MM.1S (cell line): ENCODE data around the gene LMBR1.

Experiments used
- DNase-seq: peaks from one replicate; pipeline ENCODE4 v3.0.0-alpha.2; 2015
- H2AFZ ChIP-seq: fragments of 300-600 bp; sonication (generic); 2 replicates; pipeline ENCODE4 v1.6.0; 2016; ENCODE audit warnings: antibody characterized with exemption, low read length
- H3F3A ChIP-seq: fragments of 300-600 bp; sonication (generic); 2 replicates; pipeline ENCODE4 v1.6.1; 2016; ENCODE audit warnings: mild to moderate bottlenecking, antibody characterized with exemption, low read length, moderate library complexity, mixed read lengths; ENCODE audit not compliant: insufficient read depth
- H3K27ac ChIP-seq: fragments of 300-600 bp; sonication (generic); 2 replicates; pipeline ENCODE4 v1.5.1; 2016; ENCODE audit warnings: mild to moderate bottlenecking, low read length
- H3K27me3 ChIP-seq: fragments of 300-600 bp; sonication (generic); replicated peaks from 2 replicates; pipeline ENCODE4 v1.6.0; 2016; ENCODE audit warnings: low read length; ENCODE audit not compliant: insufficient read depth
- H3K36me3 ChIP-seq: fragments of 300-600 bp; sonication (generic); replicated peaks from 2 replicates; pipeline ENCODE4 v1.6.1; 2016; ENCODE audit warnings: mild to moderate bottlenecking, low read length, mixed read lengths; ENCODE audit not compliant: insufficient read depth
- H3K4me1 ChIP-seq: fragments of 300-600 bp; sonication (generic); 2 replicates; pipeline ENCODE4 v1.6.1; 2016; ENCODE audit warnings: low read length, mixed read lengths
- H3K4me2 ChIP-seq: fragments of 300-600 bp; sonication (generic); 2 replicates; pipeline ENCODE4 v1.6.0; 2016; ENCODE audit warnings: low read depth, low read length
- H3K4me3 ChIP-seq: fragments of 300-600 bp; sonication (generic); 2 replicates; pipeline ENCODE4 v1.5.1; 2016; ENCODE audit warnings: low read length, mixed read lengths
- H3K79me2 ChIP-seq: fragments of 300-600 bp; sonication (generic); 2 replicates; pipeline ENCODE4 v1.6.1; 2016; ENCODE audit warnings: mixed run types, low read length, mixed read lengths
- H3K9ac ChIP-seq: fragments of 300-600 bp; sonication (generic); 2 replicates; pipeline ENCODE4 v1.6.1; 2016; ENCODE audit warnings: low read length, mixed read lengths
- H3K9me2 ChIP-seq: fragments of 300-600 bp; sonication (generic); replicated peaks from 2 replicates; pipeline ENCODE4 v1.6.1; 2016; ENCODE audit warnings: mild to moderate bottlenecking, low read length, mixed read lengths; ENCODE audit not compliant: insufficient read depth
- H3K9me3 ChIP-seq: fragments of 300-600 bp; sonication (generic); replicated peaks from 2 replicates; pipeline ENCODE4 v1.6.1; 2016; ENCODE audit warnings: mild to moderate bottlenecking, low read length, mixed read lengths; ENCODE audit not compliant: insufficient read depth
- H4K20me1 ChIP-seq: fragments of 300-600 bp; sonication (generic); 2 replicates; pipeline ENCODE4 v1.6.1; 2016; ENCODE audit warnings: mild to moderate bottlenecking, low read length, moderate library complexity, mixed read lengths; ENCODE audit not compliant: insufficient read depth
- EZH2 ChIP-seq: fragments of 300-600 bp; sonication (generic); optimal IDR thresholded peaks from 2 replicates; pipeline ENCODE3; 2017; ENCODE audit warnings: low read depth, mild to moderate bottlenecking, antibody characterized with exemption, low read length, mixed read lengths
- EZH2phosphoT487 ChIP-seq: fragments of 300-600 bp; sonication (generic); IDR thresholded peaks from 2 replicates; pipeline ENCODE4 v1.6.1; 2018; ENCODE audit warnings: antibody characterized with exemption, low read length
- TF ChIP-seq, protein P1 (sequence below): fragments of 300-600 bp; sonication (generic); IDR thresholded peaks from 2 replicates; pipeline ENCODE4 v1.5.1; 2016; ENCODE audit warnings: antibody characterized with exemption, low read length, mixed read lengths

Gene LMBR1

GRCh38 chr7:156895024-156895780 is 2.2 kb upstream of the LMBR1 start:
- Histone ChIP-seq H2AFZ (no peak overlapping the region), H3F3A (peaks cover 12% of the 10 kb centered on the region; the same call in 1 of the 2 replicates), H3K27ac (no peak overlapping the region), H3K36me3 (no peaks in the 10 kb centered on the region), H3K27me3 (no peaks in the 10 kb centered on the region), H3K4me2 (no peak overlapping the region), H3K9me2 (no peaks in the 10 kb centered on the region), H3K9me3 (no peaks in the 10 kb centered on the region), H4K20me1 (no peaks in the 10 kb centered on the region), H3K79me2 (peaks cover 20% of the 10 kb centered on the region), H3K4me3 (no peak overlapping the region), H3K4me1 (peaks cover 10% of the 10 kb centered on the region), H3K9ac (no peak overlapping the region)
- TF ChIP-seq EZH2 (no peak), EZH2phosphoT487 (no peak)
- TF ChIP-seq, protein P1, sequence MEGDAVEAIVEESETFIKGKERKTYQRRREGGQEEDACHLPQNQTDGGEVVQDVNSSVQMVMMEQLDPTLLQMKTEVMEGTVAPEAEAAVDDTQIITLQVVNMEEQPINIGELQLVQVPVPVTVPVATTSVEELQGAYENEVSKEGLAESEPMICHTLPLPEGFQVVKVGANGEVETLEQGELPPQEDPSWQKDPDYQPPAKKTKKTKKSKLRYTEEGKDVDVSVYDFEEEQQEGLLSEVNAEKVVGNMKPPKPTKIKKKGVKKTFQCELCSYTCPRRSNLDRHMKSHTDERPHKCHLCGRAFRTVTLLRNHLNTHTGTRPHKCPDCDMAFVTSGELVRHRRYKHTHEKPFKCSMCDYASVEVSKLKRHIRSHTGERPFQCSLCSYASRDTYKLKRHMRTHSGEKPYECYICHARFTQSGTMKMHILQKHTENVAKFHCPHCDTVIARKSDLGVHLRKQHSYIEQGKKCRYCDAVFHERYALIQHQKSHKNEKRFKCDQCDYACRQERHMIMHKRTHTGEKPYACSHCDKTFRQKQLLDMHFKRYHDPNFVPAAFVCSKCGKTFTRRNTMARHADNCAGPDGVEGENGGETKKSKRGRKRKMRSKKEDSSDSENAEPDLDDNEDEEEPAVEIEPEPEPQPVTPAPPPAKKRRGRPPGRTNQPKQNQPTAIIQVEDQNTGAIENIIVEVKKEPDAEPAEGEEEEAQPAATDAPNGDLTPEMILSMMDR, result no peak
- DNase-seq, result no peak

- Histone ChIP-seq H3K4me1 (peaks cover 10% of the 10 kb centered on the region), H3K79me2 (peaks cover 48% of the 10 kb centered on the region), H3K9me3 (no peaks in the 10 kb centered on the region), H4K20me1 (no peaks in the 10 kb centered on the region; the same call in 1 of the 2 replicates), H3F3A (peaks cover 12% of the 10 kb centered on the region; the same call in 1 of the 2 replicates), H3K9ac (peak overlapping the region; percentile 77), H3K36me3 (no peaks in the 10 kb centered on the region; the same call in 1 of the 2 replicates), H3K27me3 (no peaks in the 10 kb centered on the region), H3K4me3 (peak overlapping the region; percentile 79), H3K27ac (peak overlapping the region; percentile 20; the same call in 1 of the 2 replicates), H3K9me2 (no peaks in the 10 kb centered on the region), H2AFZ (peak overlapping the region; percentile 11; the same call in 1 of the 2 replicates), H3K4me2 (peak overlapping the region; percentile 84)
- TF ChIP-seq, protein P1, result no peak
- TF ChIP-seq EZH2phosphoT487, result no peak
- no peak for TF ChIP-seq EZH2
- peak; percentile 74 for DNase-seq
Observed at GRCh38 chr7:156892081-156892800, 742 bp downstream of the LMBR1 start.

DNA sequence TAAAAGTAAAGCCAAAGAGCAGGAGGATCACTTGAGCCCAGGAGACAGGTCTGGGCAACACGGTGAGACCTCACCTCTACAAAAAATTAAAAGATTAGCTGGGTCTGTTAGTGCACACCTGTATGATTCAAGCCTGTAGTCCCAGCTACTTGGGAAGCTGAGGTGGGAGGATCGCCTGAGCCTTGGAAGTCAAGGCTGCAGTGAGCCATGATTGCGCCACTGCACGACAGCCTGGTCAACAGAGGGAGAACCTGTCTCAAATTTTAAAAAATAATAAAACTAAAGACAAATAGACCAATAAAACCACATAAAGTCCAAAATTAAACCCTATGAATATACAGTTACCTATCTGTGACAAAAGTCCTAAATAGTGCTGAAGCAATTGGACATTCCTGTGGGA is 3.2 kb downstream of the LMBR1 start:
- no peaks in the 10 kb centered on the region for H3K27me3 ChIP-seq
- no peak overlapping the region for H2AFZ ChIP-seq
- no peak for DNase-seq
- H3K4me2 ChIP-seq, result no peak overlapping the region
- peaks cover 3% of the 10 kb centered on the region; the same call in 1 of the 2 replicates for H3K4me1 ChIP-seq
- H4K20me1 ChIP-seq, result peaks cover under 1% of the 10 kb centered on the region; the same call in 1 of the 2 replicates
- H3K9me2 ChIP-seq, result no peaks in the 10 kb centered on the region
- no peak for TF ChIP-seq EZH2
- TF ChIP-seq EZH2phosphoT487, result no peak
- TF ChIP-seq, protein P1, result no peak
- H3K36me3 ChIP-seq, result peaks cover 4% of the 10 kb centered on the region; the same call in 1 of the 2 replicates
- no peaks in the 10 kb centered on the region for H3K9me3 ChIP-seq
- H3K27ac ChIP-seq, result no peak overlapping the region
- peaks cover 12% of the 10 kb centered on the region; the same call in 1 of the 2 replicates for H3F3A ChIP-seq
- no peak overlapping the region for H3K4me3 ChIP-seq
- H3K79me2 ChIP-seq, result peaks cover 72% of the 10 kb centered on the region
- H3K9ac ChIP-seq, result no peak overlapping the region
